ENCODE measurements around the gene ATP11A.

GRCh38 chr13:112900691-112901091 is 210.9 kb downstream of the ATP11A start:
- TF ChIP-seq CTCF (IDR thresholded peaks at IDR 0.05): no peak
- TF ChIP-seq POLR2A (IDR thresholded peaks at IDR 0.05): no peak
